CD14-positive monocyte (primary cell): ENCODE data around the gene FGB. TPM values are rescaled to one million over a fixed set of nuclear protein-coding genes. Genes with fewer than 3 reads are reported as not detected.

Experiments used
- DNase-seq, 3 donors: peaks; one replicate each; pipeline ENCODE4 v3.0.0-alpha.2; 2011 to 2022
- H2AFZ ChIP-seq: 2 replicates; pipeline ENCODE4 v1.6.0; 2012; ENCODE audit warnings: mild to moderate bottlenecking, low read depth, low read length, inconsistent platforms; ENCODE audit not compliant: insufficient read depth, poor library complexity, severe bottlenecking
- H3K27ac ChIP-seq, 2 donors: 1 replicate in 1 of 2; 2 replicates in 1 of 2; pipeline ENCODE4 v1.5.1; 2012 to 2013; ENCODE audit warnings: low read length in 2 of 2, control low read depth in 1 of 2, inconsistent platforms in 1 of 2, low read depth in 1 of 2, mild to moderate bottlenecking in 1 of 2
- H3K27me3 ChIP-seq, 2 donors: one replicate each; pipeline versions ENCODE4 v1.6.0 to v1.6.1; 2011 to 2013; ENCODE audit warnings: low read length in 2 of 2; ENCODE audit not compliant: control insufficient read depth in 2 of 2, insufficient read depth in 2 of 2
- H3K36me3 ChIP-seq, 2 donors: replicated peaks in 1 of 2; 1 replicate in 1 of 2; 2 replicates in 1 of 2; pipeline versions ENCODE4 v1.5.1 to v1.6.1; 2012 to 2013; ENCODE audit warnings: low read length in 2 of 2, control low read depth in 1 of 2, inconsistent platforms in 1 of 2, mild to moderate bottlenecking in 1 of 2; ENCODE audit not compliant: insufficient read depth in 2 of 2, control insufficient read depth in 1 of 2
- H3K4me1 ChIP-seq, 2 donors: 1 replicate in 1 of 2; 2 replicates in 1 of 2; pipeline versions ENCODE4 v1.5.1 to v1.6.1; 2012 to 2013; ENCODE audit warnings: low read length in 2 of 2, control low read depth in 1 of 2, inconsistent platforms in 1 of 2, mild to moderate bottlenecking in 1 of 2, moderate library complexity in 1 of 2; ENCODE audit not compliant: insufficient read depth in 2 of 2, control insufficient read depth in 1 of 2
- H3K4me2 ChIP-seq: replicated peaks from 2 replicates; pipeline ENCODE3; 2012; ENCODE audit warnings: low read length, moderate library complexity, mild to moderate bottlenecking; ENCODE audit not compliant: poor library complexity, severe bottlenecking; ENCODE audit errors: extremely low read depth
- H3K4me3 ChIP-seq, 3 experiments: fragments of 200-600 bp in 1 of 3; sonication (generic) in 1 of 3; replicated peaks in 1 of 3; 1 replicate in 2 of 3; 2 replicates in 1 of 3; pipeline ENCODE4 v1.5.1; 2011 to 2013; ENCODE audit warnings: low read length in 3 of 3, mild to moderate bottlenecking in 3 of 3, control low read depth in 2 of 3, low read depth in 2 of 3, inconsistent platforms in 1 of 3, moderate library complexity in 1 of 3
- H3K79me2 ChIP-seq: 2 replicates; pipeline ENCODE4 v1.6.0; 2012; ENCODE audit warnings: mild to moderate bottlenecking, control low read depth, inconsistent platforms, low read length, moderate library complexity; ENCODE audit not compliant: insufficient read depth
- H3K9ac ChIP-seq: 2 replicates; pipeline ENCODE4 v1.6.0; 2017; ENCODE audit warnings: low read length, mild to moderate bottlenecking; ENCODE audit not compliant: insufficient read depth, poor library complexity, severe bottlenecking
- H3K9me3 ChIP-seq, 2 donors: replicated peaks in 1 of 2; 1 replicate in 1 of 2; 2 replicates in 1 of 2; pipeline versions ENCODE4 v1.5.1 to v1.6.1; 2012 to 2013; ENCODE audit warnings: low read length in 2 of 2, control low read depth in 1 of 2; ENCODE audit not compliant: control insufficient read depth in 1 of 2, insufficient read depth in 1 of 2
- H4K20me1 ChIP-seq: 2 replicates; pipeline ENCODE4 v1.6.0; 2012; ENCODE audit warnings: mild to moderate bottlenecking, low read length, control low read depth, moderate library complexity; ENCODE audit not compliant: insufficient read depth
- H3K27ac Mint-ChIP-seq, 7 donors: one replicate each; pipeline ENCODE4 v1.8.0; 2020; ENCODE audit warnings: mild to moderate bottlenecking in 7 of 7, mixed read lengths in 7 of 7, moderate library complexity in 6 of 7, inconsistent platforms in 2 of 7
- H3K27me3 Mint-ChIP-seq, 3 donors: one replicate each; pipeline ENCODE4 v1.8.0; 2021 to 2022; ENCODE audit warnings: low read depth in 3 of 3, mild to moderate bottlenecking in 3 of 3, mixed read lengths in 3 of 3, moderate library complexity in 3 of 3, inconsistent platforms in 1 of 3
- H3K36me3 Mint-ChIP-seq, 2 donors: one replicate each; pipeline ENCODE4 v1.8.0; 2020; ENCODE audit warnings: mixed read lengths in 2 of 2, inconsistent platforms in 1 of 2, mild to moderate bottlenecking in 1 of 2
- H3K4me1 Mint-ChIP-seq: one replicate; pipeline ENCODE4 v1.8.0; 2020; ENCODE audit warnings: mild to moderate bottlenecking, mixed read lengths
- H3K4me3 Mint-ChIP-seq, 2 donors: one replicate each; pipeline ENCODE4 v1.8.0; 2020; ENCODE audit warnings: mild to moderate bottlenecking in 2 of 2, mixed read lengths in 2 of 2, moderate library complexity in 1 of 2
- H3K9me3 Mint-ChIP-seq, 7 donors: one replicate each; pipeline ENCODE4 v1.8.0; 2020 to 2022; ENCODE audit warnings: mixed read lengths in 7 of 7, mild to moderate bottlenecking in 6 of 7, moderate library complexity in 6 of 7, inconsistent platforms in 2 of 7
- WGBS: methylation state at CpG from one replicate; pipeline ENCODE4 v1.1.5; 2013; ENCODE audit warnings: missing lambda C conversion rate; ENCODE audit not compliant: insufficient coverage; 5-methylcytosine and 5-hydroxymethylcytosine counted together
- intact Hi-C, 2 donors: fragments of 100-400 bp; cut with micrococcal nuclease; formaldehyde crosslinking; loops; one replicate each; pipeline versions ENCODE4 v1.15.0 to v1.15.1; 2023
- polyA plus RNA-seq, 3 donors: library from polyadenylated mRNA; depleted of rRNA in 1 of 3; unstranded in 2 of 3; stranded (reverse) in 1 of 3; fragments of 300-500 nt in 2 of 3; fragments of >200 nt in 1 of 3; fragmentation: Illumina TruSeq in 2 of 3; gene quantifications; 1 replicate in 2 of 3; 2 replicates in 1 of 3; pipeline ENCODE4 v1.2.3, GENCODE V29; 2012 to 2021
- TF ChIP-seq, protein P1 (sequence below): fragments of 200-600 bp; IDR thresholded peaks from one replicate; pipeline ENCODE4 v1.8.0; 2022; ENCODE audit warnings: antibody characterized with exemption, mild to moderate bottlenecking

Gene FGB
- polyA plus RNA-seq, 3 donors, result not detected

DNA sequence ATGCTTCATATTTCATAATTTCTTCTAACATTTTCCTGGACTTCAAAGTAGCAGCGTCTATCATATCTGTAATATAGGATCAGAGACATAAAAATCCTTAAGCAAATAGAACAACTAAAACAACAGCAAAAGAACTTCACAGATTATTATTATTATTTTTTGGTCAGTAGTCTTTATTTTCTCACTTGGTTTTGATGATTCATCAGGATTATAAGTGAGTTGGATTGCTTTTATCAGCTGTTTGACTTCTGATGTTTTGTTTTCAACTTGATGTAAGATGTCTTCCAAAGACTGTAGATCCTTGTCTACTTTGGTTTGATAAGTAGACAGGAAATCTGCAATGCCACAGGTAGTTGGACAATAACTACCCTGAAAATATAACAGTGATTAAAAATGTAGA, 49.0 kb downstream of the FGB start:
- Histone ChIP-seq H3K79me2 (no peaks in the 10 kb centered on the region), H3K9me3 (no peaks in the 10 kb centered on the region), H3K36me3 (no peaks in the 10 kb centered on the region), H3K4me1 (no peaks in the 10 kb centered on the region), H4K20me1 (no peaks in the 10 kb centered on the region), H3K27ac (no peak overlapping the region), H3K9ac (no peak overlapping the region), H3K4me2 (no peak overlapping the region), H3K4me3 (no peak overlapping the region), H2AFZ (no peak overlapping the region), H3K27me3 (no peaks in the 10 kb centered on the region)
- Mint-ChIP-seq H3K4me3 (no peak overlapping the region), H3K27ac (no peak overlapping the region), H3K27me3 (no peaks in the 10 kb centered on the region), H3K36me3 (no peaks in the 10 kb centered on the region), H3K4me1 (peaks cover 6% of the 10 kb centered on the region), H3K9me3 (no peaks in the 10 kb centered on the region)
- intact Hi-C loops, result no loop called here
- WGBS, result no CpG with 5 or more reads among the region's 1 CpG
- TF ChIP-seq, protein P1, sequence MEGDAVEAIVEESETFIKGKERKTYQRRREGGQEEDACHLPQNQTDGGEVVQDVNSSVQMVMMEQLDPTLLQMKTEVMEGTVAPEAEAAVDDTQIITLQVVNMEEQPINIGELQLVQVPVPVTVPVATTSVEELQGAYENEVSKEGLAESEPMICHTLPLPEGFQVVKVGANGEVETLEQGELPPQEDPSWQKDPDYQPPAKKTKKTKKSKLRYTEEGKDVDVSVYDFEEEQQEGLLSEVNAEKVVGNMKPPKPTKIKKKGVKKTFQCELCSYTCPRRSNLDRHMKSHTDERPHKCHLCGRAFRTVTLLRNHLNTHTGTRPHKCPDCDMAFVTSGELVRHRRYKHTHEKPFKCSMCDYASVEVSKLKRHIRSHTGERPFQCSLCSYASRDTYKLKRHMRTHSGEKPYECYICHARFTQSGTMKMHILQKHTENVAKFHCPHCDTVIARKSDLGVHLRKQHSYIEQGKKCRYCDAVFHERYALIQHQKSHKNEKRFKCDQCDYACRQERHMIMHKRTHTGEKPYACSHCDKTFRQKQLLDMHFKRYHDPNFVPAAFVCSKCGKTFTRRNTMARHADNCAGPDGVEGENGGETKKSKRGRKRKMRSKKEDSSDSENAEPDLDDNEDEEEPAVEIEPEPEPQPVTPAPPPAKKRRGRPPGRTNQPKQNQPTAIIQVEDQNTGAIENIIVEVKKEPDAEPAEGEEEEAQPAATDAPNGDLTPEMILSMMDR, result no peak
- no peak for DNase-seq

DNA sequence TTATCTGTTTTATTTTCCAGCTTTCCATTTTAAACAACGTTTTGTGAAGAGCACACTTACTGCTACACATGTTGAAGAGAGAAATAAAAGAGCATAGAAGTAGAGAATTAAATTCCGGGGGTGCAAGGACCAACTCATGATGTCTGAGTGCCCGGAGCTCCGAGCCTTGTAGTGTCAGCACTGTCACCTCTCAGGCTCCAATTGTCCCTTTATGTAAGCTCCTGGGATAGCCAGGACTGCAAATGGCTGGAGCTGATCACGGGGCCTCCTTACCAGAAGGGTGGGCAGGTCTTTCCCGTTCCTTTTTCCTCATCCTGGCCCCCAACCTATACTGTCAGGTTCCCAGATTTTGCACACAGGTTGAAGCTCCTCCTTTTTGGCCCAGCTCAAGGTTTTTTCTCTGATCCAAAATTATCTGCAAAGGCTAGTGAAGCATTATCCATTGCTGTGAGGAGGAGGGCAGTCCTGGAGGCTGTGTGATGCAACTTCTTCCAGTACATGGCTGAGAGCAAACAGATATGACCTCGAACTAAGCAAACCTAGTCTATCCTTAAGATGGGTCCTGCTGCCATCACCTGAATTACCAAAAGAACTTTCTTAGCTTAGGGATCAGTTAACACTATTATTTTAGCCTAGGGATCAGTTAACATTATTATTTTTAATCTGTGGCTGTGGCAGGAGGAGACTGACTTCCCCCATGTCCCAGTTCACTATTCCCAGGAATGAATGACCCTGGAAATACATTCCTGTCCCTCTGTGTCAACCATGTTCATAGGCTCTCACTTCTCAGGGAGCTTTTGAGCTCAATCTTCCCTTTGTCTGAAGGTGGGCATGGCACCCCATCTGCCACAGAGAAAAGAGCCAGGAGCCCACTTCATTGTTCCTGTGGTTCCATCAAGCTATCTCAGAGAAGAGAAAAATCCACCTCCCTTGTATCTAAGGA, 49.9 kb downstream of the FGB start, which contains the start of gene FGG:
TSS of gene FGG (minus strand) at position 185 of the 943 bp plus-strand sequence. CDS start at position 138, 47 bp downstream.
- no peak for DNase-seq
- no peaks in the 10 kb centered on the region for H3K79me2 ChIP-seq
- no peaks in the 10 kb centered on the region for H3K27me3 ChIP-seq
- H3K9ac ChIP-seq, result no peak within 1 kb of the TSS
- intact Hi-C loops, result no loop called here
- Mint-ChIP-seq H3K27me3 (no peaks in the 10 kb centered on the region), H3K4me3 (no peak within 1 kb of the TSS), H3K9me3 (no peaks in the 10 kb centered on the region), H3K4me1 (peaks cover 8% of the 10 kb centered on the region), H3K27ac (no peak within 1 kb of the TSS), H3K36me3 (no peaks in the 10 kb centered on the region)
- no peak within 1 kb of the TSS for H3K27ac ChIP-seq
- H4K20me1 ChIP-seq, result no peaks in the 10 kb centered on the region
- TF ChIP-seq, protein P1, result no peak
- H3K4me2 ChIP-seq, result no peak within 1 kb of the TSS
- H3K9me3 ChIP-seq, result no peaks in the 10 kb centered on the region
- 96% methylated on average over 5 of the region's 7 CpGs for WGBS
- H2AFZ ChIP-seq, result no peak within 1 kb of the TSS
- H3K4me3 ChIP-seq, result no peak within 1 kb of the TSS
- H3K4me1 ChIP-seq, result no peaks in the 10 kb centered on the region
- H3K36me3 ChIP-seq, result no peaks in the 10 kb centered on the region
